ENCODE data around the gene GATC. TPM values are rescaled to one million over a fixed set of nuclear protein-coding genes. Genes with fewer than 3 reads are reported as not detected.
"Not testable (repeated sequence)": the region's sequence is repeated elsewhere in the genome, so short reads cannot be mapped to it uniquely, and the experiment has no call there.

GATC gene
- total RNA-seq, 2 donors from 2014 or later: 24.5 to 33.2 TPM

- peaks cover 35% of the 10 kb centered on the region for H3K36me3 ChIP-seq (ENCODE audit: control insufficient read depth, insufficient read depth, low read length)
- no peaks in the 10 kb centered on the region for H3K9me3 ChIP-seq (ENCODE audit: control insufficient read depth, low read length)
- H3K36me3 Mint-ChIP-seq (ENCODE audit: low read depth): peaks cover 33% of the 10 kb centered on the region
- no peak for TF ChIP-seq CTCF (conservative IDR thresholded peaks at IDR 0.05)
- WGBS, 2 experiments (ENCODE audit: insufficient coverage in 1 of 2, insufficient read length in 1 of 2): 38 to 39% methylated on average over 11 to 15 of the region's 17 CpGs
- H3K27ac Mint-ChIP-seq: peak overlapping the region; percentile 91
- peaks cover 3% of the 10 kb centered on the region for H3K27me3 Mint-ChIP-seq (ENCODE audit: insufficient read depth)
- H3K9me3 Mint-ChIP-seq: no peaks in the 10 kb centered on the region
- H3K4me3 Mint-ChIP-seq: peak overlapping the region; percentile 78
- no peak for DNase-seq
- peak overlapping the region; percentile 87 for H3K4me3 ChIP-seq (ENCODE audit: low read length)
- H3K27ac ChIP-seq (ENCODE audit: low read depth, low read length): no peak overlapping the region
- peaks cover 3% of the 10 kb centered on the region for H3K4me1 Mint-ChIP-seq
- no peaks in the 10 kb centered on the region for H3K4me1 ChIP-seq (ENCODE audit: control insufficient read depth, insufficient read depth, low read length)
- H3K27me3 ChIP-seq (ENCODE audit: control insufficient read depth, insufficient read depth, low read length, poor library complexity, severe bottlenecking): no peaks in the 10 kb centered on the region
- H3K9ac ChIP-seq (ENCODE audit: extremely low read depth, low read length, poor library complexity, severe bottlenecking): peak overlapping the region; percentile 24
Observed at GRCh38 chr12:120438495-120439198, 7.6 kb upstream of the GATC start.

DNA sequence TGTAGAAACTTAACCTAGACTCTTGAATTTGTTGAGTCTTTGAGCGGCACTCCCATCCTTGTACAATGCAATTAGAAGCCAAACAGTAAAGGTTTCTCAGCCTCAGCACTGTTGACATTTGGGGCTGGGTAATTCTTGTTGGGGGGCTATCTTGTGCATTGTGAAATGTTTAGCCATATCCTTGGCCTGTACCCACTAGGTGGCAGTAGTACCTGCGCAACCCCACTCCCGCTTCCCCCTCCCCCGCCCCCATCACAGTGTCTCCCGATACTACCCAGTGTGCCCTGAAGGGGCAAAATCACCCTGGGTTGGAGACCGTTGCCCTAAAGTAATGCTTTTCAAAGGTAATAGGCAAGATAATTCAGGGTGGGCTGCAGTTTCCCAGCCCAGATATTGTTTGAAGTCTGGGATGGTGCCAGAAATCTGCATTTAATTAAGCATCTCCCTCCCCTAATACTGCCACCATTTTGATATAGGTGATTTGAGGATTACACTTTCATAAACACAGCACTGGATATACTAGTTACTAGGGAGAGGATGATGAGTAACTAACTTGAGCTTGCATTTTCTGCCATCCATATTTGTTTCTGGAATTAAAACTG is 6.5 kb upstream of the GATC start:
- H3K4me3 ChIP-seq (ENCODE audit: low read length): no peak overlapping the region
- Mint-ChIP-seq H3K4me3 (peak overlapping the region; percentile 78), H3K36me3 (ENCODE audit: low read depth) (peaks cover 44% of the 10 kb centered on the region), H3K4me1 (peaks cover 3% of the 10 kb centered on the region), H3K27me3 (ENCODE audit: insufficient read depth) (no peaks in the 10 kb centered on the region), H3K9me3 (no peaks in the 10 kb centered on the region), H3K27ac (no peak overlapping the region)
- H3K9me3 ChIP-seq (ENCODE audit: control insufficient read depth, low read length): no peaks in the 10 kb centered on the region
- no peaks in the 10 kb centered on the region for H3K4me1 ChIP-seq (ENCODE audit: control insufficient read depth, insufficient read depth, low read length)
- no peaks in the 10 kb centered on the region for H3K27me3 ChIP-seq (ENCODE audit: control insufficient read depth, insufficient read depth, low read length, poor library complexity, severe bottlenecking)
- peak; percentile 92 for TF ChIP-seq CTCF (conservative IDR thresholded peaks at IDR 0.05)
- no peak overlapping the region for H3K27ac ChIP-seq (ENCODE audit: low read depth, low read length)
- peak; percentile 95 for DNase-seq
- peaks cover 46% of the 10 kb centered on the region for H3K36me3 ChIP-seq (ENCODE audit: control insufficient read depth, insufficient read depth, low read length)
- WGBS, 2 experiments (ENCODE audit: insufficient coverage in 1 of 2, insufficient read length in 1 of 2): 43 to 53% methylated on average over 3 to 6 of the region's 6 CpGs
- H3K9ac ChIP-seq (ENCODE audit: extremely low read depth, low read length, poor library complexity, severe bottlenecking): no peak overlapping the region

- H3K4me3 Mint-ChIP-seq: peak overlapping the region; percentile 99
- H3K9me3 Mint-ChIP-seq: no peaks in the 10 kb centered on the region
- Histone ChIP-seq H3K4me3 (ENCODE audit: low read length) (peak overlapping the region; percentile 100), H3K27ac (ENCODE audit: low read depth, low read length) (no peak overlapping the region), H3K27me3 (ENCODE audit: control insufficient read depth, insufficient read depth, low read length, poor library complexity, severe bottlenecking) (no peaks in the 10 kb centered on the region), H3K9ac (ENCODE audit: extremely low read depth, low read length, poor library complexity, severe bottlenecking) (no peak overlapping the region), H3K36me3 (ENCODE audit: control insufficient read depth, insufficient read depth, low read length) (peaks cover 63% of the 10 kb centered on the region), H3K4me1 (ENCODE audit: control insufficient read depth, insufficient read depth, low read length) (no peaks in the 10 kb centered on the region), H3K9me3 (ENCODE audit: control insufficient read depth, low read length) (no peaks in the 10 kb centered on the region)
- 96 to 100% methylated on average over 2 of the region's 2 CpGs for WGBS, 2 experiments (ENCODE audit: insufficient coverage in 1 of 2, insufficient read length in 1 of 2)
- peaks cover 9% of the 10 kb centered on the region for H3K4me1 Mint-ChIP-seq
- no peak for TF ChIP-seq CTCF (conservative IDR thresholded peaks at IDR 0.05)
- no peak overlapping the region for H3K27ac Mint-ChIP-seq
- peaks cover 62% of the 10 kb centered on the region for H3K36me3 Mint-ChIP-seq (ENCODE audit: low read depth)
- no peak for DNase-seq
- no peaks in the 10 kb centered on the region for H3K27me3 Mint-ChIP-seq (ENCODE audit: insufficient read depth)
Observed at GRCh38 chr12:120444676-120445075, 1.6 kb upstream of the GATC start.

- H3K27me3 ChIP-seq (ENCODE audit: control insufficient read depth, insufficient read depth, low read length, poor library complexity, severe bottlenecking); H3K27me3 Mint-ChIP-seq (ENCODE audit: insufficient read depth); H3K4me1 ChIP-seq (ENCODE audit: control insufficient read depth, insufficient read depth, low read length); H3K9me3 Mint-ChIP-seq; H3K9me3 ChIP-seq (ENCODE audit: control insufficient read depth, low read length); H3K4me1 Mint-ChIP-seq; DNase-seq: not testable (repeated sequence)
- H3K36me3 Mint-ChIP-seq (ENCODE audit: low read depth): peaks cover 50% of the 10 kb centered on the region
- Histone ChIP-seq H3K4me3 (ENCODE audit: low read length) (peak overlapping the region; percentile 100), H3K36me3 (ENCODE audit: control insufficient read depth, insufficient read depth, low read length) (peaks cover 53% of the 10 kb centered on the region), H3K9ac (ENCODE audit: extremely low read depth, low read length, poor library complexity, severe bottlenecking) (peak overlapping the region; percentile 92), H3K27ac (ENCODE audit: low read depth, low read length) (peak overlapping the region; percentile 40)
- WGBS, 2 experiments (ENCODE audit: insufficient coverage in 1 of 2, insufficient read length in 1 of 2): 13% methylated on average over 6 to 17 of the region's 17 CpGs
- peak overlapping the region; percentile 99 for H3K4me3 Mint-ChIP-seq
- H3K27ac Mint-ChIP-seq: peak overlapping the region; percentile 99
Observed at GRCh38 chr12:120446844-120447178, 567 bp downstream of the GATC start.

All from endodermal cell (in vitro differentiated cells).